HepG2 (cell line): Measurements from ENCODE around the gene IFITM10. TPM values are rescaled to one million over a fixed set of nuclear protein-coding genes. Genes with fewer than 3 reads are reported as not detected.

ENCODE experiments used
- ARNTL ChIP-seq: sonication (generic); formaldehyde crosslinking; IDR thresholded peaks from 2 replicates; pipeline ENCODE4 v1.4.0; 2020; ENCODE audit warnings: mild to moderate bottlenecking, missing genetic modification reagents
- CENPX ChIP-seq: sonication (generic); formaldehyde crosslinking; IDR thresholded peaks from 2 replicates; pipeline ENCODE4 v1.9.0; 2021; ENCODE audit warnings: mild to moderate bottlenecking, missing genetic modification reagents, moderate library complexity
- CSRNP2 ChIP-seq: sonication (generic); formaldehyde crosslinking; conservative IDR thresholded peaks from 2 replicates; pipeline ENCODE4 v1.8.0; 2022; ENCODE audit warnings: low read depth, missing genetic modification reagents
- EHMT2 ChIP-seq: fragments of 200-600 bp; sonication (generic); IDR thresholded peaks from 2 replicates; pipeline ENCODE4 v1.7.0; 2017; ENCODE audit warnings: antibody characterized with exemption, low read depth, low read length, borderline replicate concordance
- ELF4 ChIP-seq: sonication (generic); formaldehyde crosslinking; IDR thresholded peaks from 2 replicates; pipeline ENCODE4 v1.5.0; 2020; ENCODE audit warnings: missing genetic modification reagents, mild to moderate bottlenecking, moderate library complexity, borderline replicate concordance
- EP300 ChIP-seq, 3 experiments: sonication (generic) in 1 of 3; formaldehyde crosslinking in 1 of 3; IDR thresholded peaks; 2 replicates each; pipeline versions ENCODE4 v1.5.1 to v1.6.1; 2011 to 2020; ENCODE audit warnings: low read depth in 2 of 3, low read length in 2 of 3, borderline replicate concordance in 1 of 3, improper control_type of control experiment in 1 of 3, mild to moderate bottlenecking in 1 of 3, missing genetic modification reagents in 1 of 3, moderate library complexity in 1 of 3
- FOSL2 ChIP-seq: sonication (generic); formaldehyde crosslinking; IDR thresholded peaks from 2 replicates; pipeline ENCODE4 v1.4.0; 2020; ENCODE audit warnings: missing genetic modification reagents
- HMG20B ChIP-seq: conservative IDR thresholded peaks from 2 replicates; pipeline ENCODE4 v1.6.1; 2016; ENCODE audit warnings: missing genetic modification reagents, missing compliant biosample characterization
- MIXL1 ChIP-seq: IDR thresholded peaks from 2 replicates; pipeline ENCODE4 v1.6.1; 2016
- MTF1 ChIP-seq: sonication (generic); formaldehyde crosslinking; IDR thresholded peaks from 2 replicates; pipeline ENCODE4 v1.5.0; 2020; ENCODE audit warnings: missing genetic modification reagents
- REL ChIP-seq: sonication (generic); formaldehyde crosslinking; conservative IDR thresholded peaks from 2 replicates; pipeline ENCODE4 v1.8.0; 2022; ENCODE audit warnings: mild to moderate bottlenecking, missing genetic modification reagents, moderate library complexity
- SAFB2 ChIP-seq: sonication (generic); formaldehyde crosslinking; IDR thresholded peaks from 2 replicates; pipeline ENCODE4 v1.5.1; 2020; ENCODE audit warnings: missing genetic modification reagents, low read depth, mild to moderate bottlenecking, borderline replicate concordance
- TAF1 ChIP-seq: sonication (generic); formaldehyde crosslinking; IDR thresholded peaks from 2 replicates; pipeline ENCODE4 v1.4.0; 2020; ENCODE audit warnings: missing genetic modification reagents
- YY1 ChIP-seq: IDR thresholded peaks from 2 replicates; pipeline ENCODE4 v1.6.1; 2011; ENCODE audit warnings: low read length, low read depth, moderate library complexity, mild to moderate bottlenecking; ENCODE audit not compliant: insufficient read depth, insufficient replicate concordance
- ZBTB38 ChIP-seq: sonication (generic); formaldehyde crosslinking; IDR thresholded peaks from 2 replicates; pipeline ENCODE4 v1.5.1; 2020; ENCODE audit warnings: mild to moderate bottlenecking, missing genetic modification reagents
- ZNF354B ChIP-seq: sonication (generic); formaldehyde crosslinking; IDR thresholded peaks from 2 replicates; pipeline ENCODE4 v1.8.0; 2022; ENCODE audit warnings: mild to moderate bottlenecking, missing genetic modification reagents
- ZNF574 ChIP-seq: sonication (generic); formaldehyde crosslinking; IDR thresholded peaks from 2 replicates; pipeline ENCODE4 v1.4.0; 2020; ENCODE audit warnings: missing genetic modification reagents
- ZNF614 ChIP-seq: IDR thresholded peaks from 2 replicates; pipeline ENCODE4 v1.6.1; 2018; ENCODE audit warnings: missing biosample characterization, missing genetic modification reagents, inconsistent platforms, borderline replicate concordance
- polyA plus RNA-seq, 8 experiments: library from polyadenylated mRNA; depleted of rRNA in 3 of 8; stranded (reverse) in 7 of 8; unstranded in 1 of 8; fragments of >200 nt; fragmentation: Illumina TruSeq in 4 of 8; extraction: Trizol in 4 of 8; gene quantifications; 2 replicates each; pipeline versions ENCODE4 v1.2.1 to v1.2.3, GENCODE V29; 2011 to 2016; ENCODE audit warnings: low read depth in 4 of 8, missing spikeins in 1 of 8, mixed read lengths in 1 of 8; ENCODE audit not compliant: insufficient read depth in 1 of 8
- total RNA-seq, 5 experiments: library from RNA; depleted of rRNA; stranded (reverse); fragments of >200 nt; fragmentation: Illumina TruSeq; extraction: Trizol; gene quantifications; 2 replicates each; pipeline ENCODE4 v1.2.3, GENCODE V29; 2016; ENCODE audit warnings: low read depth in 1 of 5
- TF ChIP-seq, protein P1 (sequence below): sonication (generic); formaldehyde crosslinking; IDR thresholded peaks from 2 replicates; pipeline ENCODE4 v1.4.0; 2020; ENCODE audit warnings: missing genetic modification reagents

IFITM10 gene
- total and polyA plus RNA-seq, 2 of the 13 experiments (the other 11 are each of a cell fraction or from before 2014, with no cell fraction given), result 0.09 to 0.13 TPM

- TF ChIP-seq EP300 (IDR thresholded peaks at IDR 0.05; ENCODE audit: low read depth in 2 of 2, low read length in 2 of 2), result no peak
- no peak for TF ChIP-seq EP300 (CRISPR knock-in tag; IDR thresholded peaks at IDR 0.05; ENCODE audit: borderline replicate concordance)
- no peak for TF ChIP-seq CSRNP2 (CRISPR knock-in tag)
- 0 out of 2 replicates have a peak, but pooled peaks have one; percentile 7 for TF ChIP-seq ZBTB38
- TF ChIP-seq YY1, result no peak
- TF ChIP-seq TAF1 (CRISPR knock-in tag), result no peak; the same call in 1 of the 2 replicates
- no peak for TF ChIP-seq ARNTL
- no peak for TF ChIP-seq EHMT2
- no peak for TF ChIP-seq ZNF614
- TF ChIP-seq ZNF354B (CRISPR knock-in tag), result peak; percentile 91; the same call in 1 of the 2 replicates
- TF ChIP-seq REL (CRISPR knock-in tag), result 0 out of 2 replicates have a peak, but pooled peaks have one; percentile 50
- no peak; the same call in 1 of the 2 replicates for TF ChIP-seq ZNF574 (CRISPR knock-in tag)
- TF ChIP-seq, protein P1, sequence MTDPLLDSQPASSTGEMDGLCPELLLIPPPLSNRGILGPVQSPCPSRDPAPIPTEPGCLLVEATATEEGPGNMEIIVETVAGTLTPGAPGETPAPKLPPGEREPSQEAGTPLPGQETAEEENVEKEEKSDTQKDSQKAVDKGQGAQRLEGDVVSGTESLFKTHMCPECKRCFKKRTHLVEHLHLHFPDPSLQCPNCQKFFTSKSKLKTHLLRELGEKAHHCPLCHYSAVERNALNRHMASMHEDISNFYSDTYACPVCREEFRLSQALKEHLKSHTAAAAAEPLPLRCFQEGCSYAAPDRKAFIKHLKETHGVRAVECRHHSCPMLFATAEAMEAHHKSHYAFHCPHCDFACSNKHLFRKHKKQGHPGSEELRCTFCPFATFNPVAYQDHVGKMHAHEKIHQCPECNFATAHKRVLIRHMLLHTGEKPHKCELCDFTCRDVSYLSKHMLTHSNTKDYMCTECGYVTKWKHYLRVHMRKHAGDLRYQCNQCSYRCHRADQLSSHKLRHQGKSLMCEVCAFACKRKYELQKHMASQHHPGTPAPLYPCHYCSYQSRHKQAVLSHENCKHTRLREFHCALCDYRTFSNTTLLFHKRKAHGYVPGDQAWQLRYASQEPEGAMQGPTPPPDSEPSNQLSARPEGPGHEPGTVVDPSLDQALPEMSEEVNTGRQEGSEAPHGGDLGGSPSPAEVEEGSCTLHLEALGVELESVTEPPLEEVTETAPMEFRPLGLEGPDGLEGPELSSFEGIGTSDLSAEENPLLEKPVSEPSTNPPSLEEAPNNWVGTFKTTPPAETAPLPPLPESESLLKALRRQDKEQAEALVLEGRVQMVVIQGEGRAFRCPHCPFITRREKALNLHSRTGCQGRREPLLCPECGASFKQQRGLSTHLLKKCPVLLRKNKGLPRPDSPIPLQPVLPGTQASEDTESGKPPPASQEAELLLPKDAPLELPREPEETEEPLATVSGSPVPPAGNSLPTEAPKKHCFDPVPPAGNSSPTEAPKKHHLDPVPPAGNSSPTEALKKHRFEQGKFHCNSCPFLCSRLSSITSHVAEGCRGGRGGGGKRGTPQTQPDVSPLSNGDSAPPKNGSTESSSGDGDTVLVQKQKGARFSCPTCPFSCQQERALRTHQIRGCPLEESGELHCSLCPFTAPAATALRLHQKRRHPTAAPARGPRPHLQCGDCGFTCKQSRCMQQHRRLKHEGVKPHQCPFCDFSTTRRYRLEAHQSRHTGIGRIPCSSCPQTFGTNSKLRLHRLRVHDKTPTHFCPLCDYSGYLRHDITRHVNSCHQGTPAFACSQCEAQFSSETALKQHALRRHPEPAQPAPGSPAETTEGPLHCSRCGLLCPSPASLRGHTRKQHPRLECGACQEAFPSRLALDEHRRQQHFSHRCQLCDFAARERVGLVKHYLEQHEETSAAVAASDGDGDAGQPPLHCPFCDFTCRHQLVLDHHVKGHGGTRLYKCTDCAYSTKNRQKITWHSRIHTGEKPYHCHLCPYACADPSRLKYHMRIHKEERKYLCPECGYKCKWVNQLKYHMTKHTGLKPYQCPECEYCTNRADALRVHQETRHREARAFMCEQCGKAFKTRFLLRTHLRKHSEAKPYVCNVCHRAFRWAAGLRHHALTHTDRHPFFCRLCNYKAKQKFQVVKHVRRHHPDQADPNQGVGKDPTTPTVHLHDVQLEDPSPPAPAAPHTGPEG (CRISPR knock-in tag), result no peak
- TF ChIP-seq SAFB2 (CRISPR knock-in tag), result no peak
- TF ChIP-seq HMG20B (CRISPR knock-in tag), result no peak
- no peak for TF ChIP-seq MTF1 (CRISPR knock-in tag)
- TF ChIP-seq FOSL2, result no peak
- TF ChIP-seq CENPX, result no peak
- TF ChIP-seq ELF4, result no peak; the same call in 1 of the 2 replicates
- no peak for TF ChIP-seq MIXL1 (CRISPR knock-in tag)
Measured at GRCh38 chr11:1691878-1692707, 58.3 kb downstream of the IFITM10 start (continued).
